ENCODE results near the gene WRNIP1. TPM values are rescaled to one million over a fixed set of nuclear protein-coding genes. Genes with fewer than 3 reads are reported as not detected.

Gene WRNIP1
- total and polyA plus RNA-seq, 4 donors = 23.2 to 40.3 (median 38.3) TPM

DNA sequence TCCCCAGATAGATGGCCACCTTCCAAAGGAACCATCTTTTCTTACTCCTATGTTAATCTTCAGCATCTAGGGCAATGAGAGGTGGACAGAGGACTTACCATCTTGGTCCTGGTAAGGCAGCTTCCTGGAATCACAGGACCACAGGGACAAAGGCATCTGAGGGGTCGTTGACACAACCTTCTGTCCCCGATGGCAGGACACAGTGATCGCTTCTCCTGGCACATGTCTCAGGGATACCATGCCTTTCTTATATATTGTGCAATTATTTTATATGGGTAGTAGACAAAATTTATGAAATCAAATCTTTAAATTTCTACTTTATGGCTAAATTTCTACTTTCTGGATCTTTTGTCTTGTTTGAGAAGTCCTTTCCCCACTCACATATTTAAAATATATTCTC is 56.4 kb downstream of the WRNIP1 start:
- DNase-seq (no peak), ATAC-seq (ENCODE audit: low FRiP score) (no peak)
- intact Hi-C loops (cut with DNase I) = no loop called here
- Histone ChIP-seq H3K27me3 (ENCODE audit: control insufficient read depth in 1 of 2, insufficient read depth in 2 of 2, low read length in 1 of 2) (no peaks in the 10 kb centered on the region), H3K4me1 (ENCODE audit: control insufficient read depth in 1 of 2, insufficient read depth in 2 of 2, low read length in 2 of 2) (peaks cover 0 to 5% of the 10 kb centered on the region in 2 donors), H3K36me3 (ENCODE audit: control insufficient read depth in 1 of 2, insufficient read depth in 2 of 2, low read length in 1 of 2) (no peaks in the 10 kb centered on the region), H3K27ac (ENCODE audit: low read depth in 1 of 2, low read length in 2 of 2) (no peak overlapping the region), H3K4me3 (ENCODE audit: low read length in 2 of 2) (no peak overlapping the region), H3K9me3 (ENCODE audit: control insufficient read depth, low read length) (no peaks in the 10 kb centered on the region)
- 95 to 98% methylated on average over 3 of the region's 3 CpGs for WGBS, 2 donors

- H3K27ac ChIP-seq (ENCODE audit: low read depth in 1 of 2, low read length in 2 of 2) = no peak overlapping the region
- H3K9me3 ChIP-seq (ENCODE audit: control insufficient read depth, low read length) = no peaks in the 10 kb centered on the region
- WGBS, 2 donors = 94 to 96% methylated on average over 7 of the region's 7 CpGs
- no peak overlapping the region for H3K4me3 ChIP-seq (ENCODE audit: low read length in 2 of 2)
- no peak for ATAC-seq (ENCODE audit: low FRiP score)
- no peaks in the 10 kb centered on the region for H3K36me3 ChIP-seq (ENCODE audit: control insufficient read depth in 1 of 2, insufficient read depth in 2 of 2, low read length in 1 of 2)
- peaks cover 0 to 5% of the 10 kb centered on the region in 2 donors for H3K4me1 ChIP-seq (ENCODE audit: control insufficient read depth in 1 of 2, insufficient read depth in 2 of 2, low read length in 2 of 2)
- H3K27me3 ChIP-seq (ENCODE audit: control insufficient read depth in 1 of 2, insufficient read depth in 2 of 2, low read length in 1 of 2) = no peaks in the 10 kb centered on the region
- no peak for DNase-seq
- intact Hi-C loops (cut with DNase I) = no loop called here
Observed at GRCh38 chr6:2823104-2823850, 58.1 kb downstream of the WRNIP1 start.

GRCh38 chr6:2826131-2826530 is 60.9 kb downstream of the WRNIP1 start:
- intact Hi-C loops (cut with DNase I) = no loop called here
- no peaks in the 10 kb centered on the region for H3K36me3 ChIP-seq (ENCODE audit: control insufficient read depth in 1 of 2, insufficient read depth in 2 of 2, low read length in 1 of 2)
- DNase-seq = no peak
- H3K9me3 ChIP-seq (ENCODE audit: control insufficient read depth, low read length) = no peaks in the 10 kb centered on the region
- 79 to 82% methylated on average over 2 of the region's 2 CpGs for WGBS, 2 donors
- H3K27me3 ChIP-seq (ENCODE audit: control insufficient read depth in 1 of 2, insufficient read depth in 2 of 2, low read length in 1 of 2) = no peaks in the 10 kb centered on the region
- no peak overlapping the region for H3K27ac ChIP-seq (ENCODE audit: low read depth in 1 of 2, low read length in 2 of 2)
- no peak for ATAC-seq (ENCODE audit: low FRiP score)
- H3K4me1 ChIP-seq (ENCODE audit: control insufficient read depth in 1 of 2, insufficient read depth in 2 of 2, low read length in 2 of 2) = no peaks in the 10 kb centered on the region
- H3K4me3 ChIP-seq (ENCODE audit: low read length in 2 of 2) = no peak overlapping the region

- H3K27me3 ChIP-seq (ENCODE audit: control insufficient read depth in 1 of 2, insufficient read depth in 2 of 2, low read length in 1 of 2) = no peaks in the 10 kb centered on the region
- no peaks in the 10 kb centered on the region for H3K36me3 ChIP-seq (ENCODE audit: control insufficient read depth in 1 of 2, insufficient read depth in 2 of 2, low read length in 1 of 2)
- DNase-seq (no peak), ATAC-seq (ENCODE audit: low FRiP score) (peak; percentile 52)
- intact Hi-C loops (cut with DNase I) = no loop called here
- no peaks in the 10 kb centered on the region for H3K4me1 ChIP-seq (ENCODE audit: control insufficient read depth in 1 of 2, insufficient read depth in 2 of 2, low read length in 2 of 2)
- H3K4me3 ChIP-seq (ENCODE audit: low read length in 2 of 2) = no peak overlapping the region
- H3K27ac ChIP-seq (ENCODE audit: low read depth in 1 of 2, low read length in 2 of 2) = no peak overlapping the region
- WGBS, 2 donors = 14 to 25% methylated on average over 6 of the region's 6 CpGs
- no peaks in the 10 kb centered on the region for H3K9me3 ChIP-seq (ENCODE audit: control insufficient read depth, low read length)
Observed at GRCh38 chr6:2827142-2827541, 61.9 kb downstream of the WRNIP1 start.

- Histone ChIP-seq H3K27me3 (ENCODE audit: control insufficient read depth in 1 of 2, insufficient read depth in 2 of 2, low read length in 1 of 2) (no peaks in the 10 kb centered on the region), H3K9me3 (ENCODE audit: control insufficient read depth, low read length) (no peaks in the 10 kb centered on the region), H3K4me3 (ENCODE audit: low read length in 2 of 2) (no peak overlapping the region), H3K36me3 (ENCODE audit: control insufficient read depth in 1 of 2, insufficient read depth in 2 of 2, low read length in 1 of 2) (peaks cover 0 to 3% of the 10 kb centered on the region in 2 donors), H3K27ac (ENCODE audit: low read depth in 1 of 2, low read length in 2 of 2) (no peak overlapping the region), H3K4me1 (ENCODE audit: control insufficient read depth in 1 of 2, insufficient read depth in 2 of 2, low read length in 2 of 2) (no peaks in the 10 kb centered on the region)
- ATAC-seq (ENCODE audit: low FRiP score) = no peak
- intact Hi-C loops (cut with DNase I) = no loop called here
- 94 to 95% methylated on average over 4 of the region's 4 CpGs for WGBS, 2 donors
- no peak for DNase-seq
Observed at GRCh38 chr6:2828629-2829028, 63.4 kb downstream of the WRNIP1 start.

DNA sequence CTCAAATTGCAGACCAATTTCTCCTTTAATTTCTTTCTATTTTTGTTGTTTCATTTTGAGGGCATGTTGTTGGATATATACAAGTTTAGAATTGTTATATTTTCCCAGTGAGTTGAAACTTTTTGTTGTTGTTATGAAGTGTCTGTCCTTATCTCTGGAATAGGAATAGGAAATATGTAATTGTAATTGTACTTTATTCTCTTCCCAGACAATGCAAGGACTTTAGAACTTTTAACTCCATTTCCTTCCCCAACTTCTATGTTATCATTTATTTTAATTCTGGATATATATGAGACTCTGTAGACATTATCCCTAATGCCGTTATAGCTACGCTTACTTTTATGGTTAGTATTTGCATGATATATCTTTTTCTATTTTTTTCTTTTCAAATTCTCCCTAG is 64.1 kb downstream of the WRNIP1 start:
- intact Hi-C loops (cut with DNase I) = no loop called here
- Histone ChIP-seq H3K4me1 (ENCODE audit: control insufficient read depth in 1 of 2, insufficient read depth in 2 of 2, low read length in 2 of 2) (no peaks in the 10 kb centered on the region), H3K9me3 (ENCODE audit: control insufficient read depth, low read length) (no peaks in the 10 kb centered on the region), H3K27me3 (ENCODE audit: control insufficient read depth in 1 of 2, insufficient read depth in 2 of 2, low read length in 1 of 2) (no peaks in the 10 kb centered on the region), H3K27ac (ENCODE audit: low read depth in 1 of 2, low read length in 2 of 2) (no peak overlapping the region), H3K36me3 (ENCODE audit: control insufficient read depth in 1 of 2, insufficient read depth in 2 of 2, low read length in 1 of 2) (peaks cover 0 to 4% of the 10 kb centered on the region in 2 donors), H3K4me3 (ENCODE audit: low read length in 2 of 2) (no peak overlapping the region)
- no peak for DNase-seq
- no peak for ATAC-seq (ENCODE audit: low FRiP score)
- 97 to 99% methylated on average over 2 of the region's 2 CpGs for WGBS, 2 donors

DNA sequence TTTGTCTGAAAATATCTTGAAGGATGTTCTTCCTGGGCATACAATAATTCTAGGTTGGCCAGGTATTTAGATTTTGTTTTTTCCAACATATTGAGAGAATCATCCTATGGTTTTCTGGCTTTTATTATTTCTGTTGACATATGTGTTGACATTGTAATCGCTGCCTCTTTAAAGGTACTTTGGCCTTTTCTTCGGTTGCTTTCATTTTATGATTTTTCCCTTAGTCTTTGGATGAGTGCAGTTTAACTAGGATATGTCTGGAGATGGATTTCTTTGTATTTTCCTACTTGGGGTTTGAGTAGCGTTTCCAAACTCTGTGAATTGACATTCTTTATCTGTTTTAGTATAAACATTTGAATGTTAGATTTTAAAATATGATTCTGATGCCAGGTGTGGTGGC is 65.0 kb downstream of the WRNIP1 start:
- intact Hi-C loops (cut with DNase I) = no loop called here
- H3K4me3 ChIP-seq (ENCODE audit: low read length in 2 of 2) = no peak overlapping the region
- H3K9me3 ChIP-seq (ENCODE audit: control insufficient read depth, low read length) = no peaks in the 10 kb centered on the region
- peaks cover 0 to 4% of the 10 kb centered on the region in 2 donors for H3K36me3 ChIP-seq (ENCODE audit: control insufficient read depth in 1 of 2, insufficient read depth in 2 of 2, low read length in 1 of 2)
- DNase-seq (no peak), ATAC-seq (ENCODE audit: low FRiP score) (no peak)
- H3K27ac ChIP-seq (ENCODE audit: low read depth in 1 of 2, low read length in 2 of 2) = no peak overlapping the region
- H3K27me3 ChIP-seq (ENCODE audit: control insufficient read depth in 1 of 2, insufficient read depth in 2 of 2, low read length in 1 of 2) = no peaks in the 10 kb centered on the region
- no peaks in the 10 kb centered on the region for H3K4me1 ChIP-seq (ENCODE audit: control insufficient read depth in 1 of 2, insufficient read depth in 2 of 2, low read length in 2 of 2)
- 91 to 93% methylated on average over 3 of the region's 3 CpGs for WGBS, 2 donors

GRCh38 chr6:2831392-2831791 is 66.2 kb downstream of the WRNIP1 start:
- ATAC-seq (ENCODE audit: low FRiP score) = no peak

GRCh38 chr6:2834262-2834661 is 69.1 kb downstream of the WRNIP1 start:
- H3K27me3 ChIP-seq (ENCODE audit: control insufficient read depth in 1 of 2, insufficient read depth in 2 of 2, low read length in 1 of 2) = no peaks in the 10 kb centered on the region
- no peaks in the 10 kb centered on the region for H3K4me1 ChIP-seq (ENCODE audit: control insufficient read depth in 1 of 2, insufficient read depth in 2 of 2, low read length in 2 of 2)
- no peaks in the 10 kb centered on the region for H3K9me3 ChIP-seq (ENCODE audit: control insufficient read depth, low read length)
- no peak for ATAC-seq (ENCODE audit: low FRiP score)
- H3K4me3 ChIP-seq (ENCODE audit: low read length in 2 of 2) = no peak overlapping the region
- H3K36me3 ChIP-seq (ENCODE audit: control insufficient read depth in 1 of 2, insufficient read depth in 2 of 2, low read length in 1 of 2) = peaks cover 2 to 7% of the 10 kb centered on the region in 2 donors
- no peak overlapping the region for H3K27ac ChIP-seq (ENCODE audit: low read depth in 1 of 2, low read length in 2 of 2)
- no peak for DNase-seq
- intact Hi-C loops (cut with DNase I) = no loop called here

More at GRCh38 chr6:2831392-2831791, 66.2 kb downstream of the WRNIP1 start:
- no peak for DNase-seq
- intact Hi-C loops (cut with DNase I) = no loop called here
- H3K4me1 ChIP-seq (ENCODE audit: control insufficient read depth in 1 of 2, insufficient read depth in 2 of 2, low read length in 2 of 2) = no peaks in the 10 kb centered on the region
- no peak overlapping the region for H3K27ac ChIP-seq (ENCODE audit: low read depth in 1 of 2, low read length in 2 of 2)
- no peaks in the 10 kb centered on the region for H3K9me3 ChIP-seq (ENCODE audit: control insufficient read depth, low read length)
- no peaks in the 10 kb centered on the region for H3K27me3 ChIP-seq (ENCODE audit: control insufficient read depth in 1 of 2, insufficient read depth in 2 of 2, low read length in 1 of 2)
- no peak overlapping the region for H3K4me3 ChIP-seq (ENCODE audit: low read length in 2 of 2)
- 84 to 90% methylated on average over 2 of the region's 2 CpGs for WGBS, 2 donors
- H3K36me3 ChIP-seq (ENCODE audit: control insufficient read depth in 1 of 2, insufficient read depth in 2 of 2, low read length in 1 of 2) = peaks cover 0 to 4% of the 10 kb centered on the region in 2 donors
